Vagina (tissue), 2 donors: ENCODE results near the gene ANKS6.

Source experiments
- POLR2A ChIP-seq, 2 donors: fragments of 450-650 bp; IDR thresholded peaks; one replicate each; pipeline ENCODE4 v1.6.1; 2017; ENCODE audit warnings: antibody characterized with exemption in 2 of 2, mild to moderate bottlenecking in 2 of 2, moderate library complexity in 2 of 2
- POLR2AphosphoS5 ChIP-seq, 2 donors: sonication (generic); formaldehyde crosslinking; IDR thresholded peaks; one replicate each; pipeline ENCODE4 v1.9.0; 2017; ENCODE audit warnings: antibody characterized with exemption in 2 of 2, mild to moderate bottlenecking in 2 of 2, low read depth in 1 of 2; ENCODE audit not compliant: insufficient read depth in 1 of 2
- TF ChIP-seq, protein P1 (sequence below), 3 experiments: fragments of 450-650 bp in 2 of 3; fragments of 200-600 bp in 1 of 3; sonication (generic) in 1 of 3; IDR thresholded peaks; one replicate each; pipeline ENCODE4 v1.5.1; 2017 to 2019; ENCODE audit warnings: antibody characterized with exemption in 3 of 3, mild to moderate bottlenecking in 2 of 3, moderate library complexity in 2 of 3

DNA sequence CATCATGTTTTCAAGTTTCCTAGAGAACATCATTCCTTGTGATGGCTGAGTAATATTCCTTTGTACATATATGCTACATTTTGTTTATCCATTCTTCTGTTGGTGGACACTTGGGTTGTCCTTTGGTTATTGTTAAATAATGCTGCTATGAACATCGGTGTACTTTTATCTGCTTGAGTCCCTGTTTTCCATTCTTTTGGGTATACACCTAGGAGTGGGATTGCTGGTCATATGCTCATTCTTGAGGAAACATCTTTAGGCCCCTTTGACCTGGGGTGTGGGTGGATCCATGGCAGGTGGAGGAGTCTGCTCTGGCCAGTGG is 36.4 kb upstream of the ANKS6 start:
- TF ChIP-seq, protein P1, sequence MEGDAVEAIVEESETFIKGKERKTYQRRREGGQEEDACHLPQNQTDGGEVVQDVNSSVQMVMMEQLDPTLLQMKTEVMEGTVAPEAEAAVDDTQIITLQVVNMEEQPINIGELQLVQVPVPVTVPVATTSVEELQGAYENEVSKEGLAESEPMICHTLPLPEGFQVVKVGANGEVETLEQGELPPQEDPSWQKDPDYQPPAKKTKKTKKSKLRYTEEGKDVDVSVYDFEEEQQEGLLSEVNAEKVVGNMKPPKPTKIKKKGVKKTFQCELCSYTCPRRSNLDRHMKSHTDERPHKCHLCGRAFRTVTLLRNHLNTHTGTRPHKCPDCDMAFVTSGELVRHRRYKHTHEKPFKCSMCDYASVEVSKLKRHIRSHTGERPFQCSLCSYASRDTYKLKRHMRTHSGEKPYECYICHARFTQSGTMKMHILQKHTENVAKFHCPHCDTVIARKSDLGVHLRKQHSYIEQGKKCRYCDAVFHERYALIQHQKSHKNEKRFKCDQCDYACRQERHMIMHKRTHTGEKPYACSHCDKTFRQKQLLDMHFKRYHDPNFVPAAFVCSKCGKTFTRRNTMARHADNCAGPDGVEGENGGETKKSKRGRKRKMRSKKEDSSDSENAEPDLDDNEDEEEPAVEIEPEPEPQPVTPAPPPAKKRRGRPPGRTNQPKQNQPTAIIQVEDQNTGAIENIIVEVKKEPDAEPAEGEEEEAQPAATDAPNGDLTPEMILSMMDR (IDR thresholded peaks at IDR 0.05) = no peak
- TF ChIP-seq POLR2AphosphoS5 (IDR thresholded peaks at IDR 0.05; ENCODE audit: insufficient read depth in 1 of 2, low read depth in 1 of 2) (no peak), POLR2A (IDR thresholded peaks at IDR 0.05) (no peak)
